ENCODE results near the gene RFK. TPM values are rescaled to one million over a fixed set of nuclear protein-coding genes. Genes with fewer than 3 reads are reported as not detected.

The RFK gene
- total and polyA plus RNA-seq, 7 donors, result 12.9 to 145 (median 23.5) TPM

- WGBS, 2 donors, result 77 to 82% methylated on average over 5 of the region's 5 CpGs
- intact Hi-C loops (cut with DNase I), result no loop called here
- no peaks in the 10 kb centered on the region for H3K36me3 ChIP-seq
- H3K4me3 ChIP-seq, result no peak overlapping the region
- TF ChIP-seq POLR2AphosphoS5 (IDR thresholded peaks at IDR 0.05) (no peak), CTCF (IDR thresholded peaks at IDR 0.05) (no peak), POLR2A (IDR thresholded peaks at IDR 0.05) (no peak), EP300 (IDR thresholded peaks at IDR 0.05) (no peak)
- H3K9me3 ChIP-seq, result no peaks in the 10 kb centered on the region
- no peaks in the 10 kb centered on the region for H3K4me1 ChIP-seq
- DNase-seq, result no peak
- no peak overlapping the region for H3K27ac ChIP-seq
- no peaks in the 10 kb centered on the region for H3K27me3 ChIP-seq
These were observed 40.9 kb downstream of the RFK start for GRCh38 chr9:76353280-76353679.

- Histone ChIP-seq H3K27me3 (no peaks in the 10 kb centered on the region), H3K27ac (no peak overlapping the region), H3K36me3 (no peaks in the 10 kb centered on the region), H3K4me3 (no peak overlapping the region), H3K4me1 (no peaks in the 10 kb centered on the region), H3K9me3 (no peaks in the 10 kb centered on the region)
- 58 to 72% methylated on average over 4 of the region's 4 CpGs for WGBS, 2 donors
- TF ChIP-seq POLR2AphosphoS5 (IDR thresholded peaks at IDR 0.05), result no peak
- no peak for TF ChIP-seq CTCF (IDR thresholded peaks at IDR 0.05)
- no peak for TF ChIP-seq EP300 (IDR thresholded peaks at IDR 0.05)
- TF ChIP-seq POLR2A (IDR thresholded peaks at IDR 0.05), result no peak
- DNase-seq, result no peak
- intact Hi-C loops (cut with DNase I), result no loop called here
These were observed 42.1 kb downstream of the RFK start for GRCh38 chr9:76352026-76352620.

- WGBS, 2 donors, result 55 to 60% methylated on average over 3 of the region's 3 CpGs
- no peak overlapping the region for H3K4me3 ChIP-seq
- no peaks in the 10 kb centered on the region for H3K36me3 ChIP-seq
- H3K27ac ChIP-seq, result no peak overlapping the region
- TF ChIP-seq CTCF (IDR thresholded peaks at IDR 0.05), result no peak
- TF ChIP-seq POLR2A (IDR thresholded peaks at IDR 0.05), result no peak
- TF ChIP-seq EP300 (IDR thresholded peaks at IDR 0.05), result no peak
- TF ChIP-seq POLR2AphosphoS5 (IDR thresholded peaks at IDR 0.05), result no peak
- no peaks in the 10 kb centered on the region for H3K4me1 ChIP-seq
- intact Hi-C loops (cut with DNase I), result no loop called here
- no peaks in the 10 kb centered on the region for H3K9me3 ChIP-seq
- no peaks in the 10 kb centered on the region for H3K27me3 ChIP-seq
- no peak for DNase-seq
These were observed 43.2 kb downstream of the RFK start for GRCh38 chr9:76351006-76351405.

- Histone ChIP-seq H3K4me1 (no peaks in the 10 kb centered on the region), H3K36me3 (no peaks in the 10 kb centered on the region), H3K9me3 (no peaks in the 10 kb centered on the region), H3K27ac (no peak overlapping the region), H3K27me3 (no peaks in the 10 kb centered on the region), H3K4me3 (no peak overlapping the region)
- no peak for TF ChIP-seq EP300 (IDR thresholded peaks at IDR 0.05)
- TF ChIP-seq POLR2AphosphoS5 (IDR thresholded peaks at IDR 0.05), result no peak
- TF ChIP-seq POLR2A (IDR thresholded peaks at IDR 0.05), result no peak
- TF ChIP-seq CTCF (IDR thresholded peaks at IDR 0.05), result no peak
- DNase-seq, result no peak
- intact Hi-C loops (cut with DNase I), result no loop called here
- 76 to 91% methylated on average over 1 of the region's 1 CpG for WGBS, 2 donors
These were observed 44.4 kb downstream of the RFK start for GRCh38 chr9:76349865-76350264.

GRCh38 chr9:76342858-76343257 lies 51.4 kb downstream of the RFK start:
- Histone ChIP-seq H3K36me3 (no peaks in the 10 kb centered on the region), H3K9me3 (no peaks in the 10 kb centered on the region), H3K27ac (no peak overlapping the region), H3K4me3 (no peak overlapping the region), H3K27me3 (no peaks in the 10 kb centered on the region), H3K4me1 (no peaks in the 10 kb centered on the region)
- 94 to 96% methylated on average over 2 of the region's 2 CpGs for WGBS, 2 donors
- no peak for DNase-seq
- TF ChIP-seq POLR2AphosphoS5 (IDR thresholded peaks at IDR 0.05), result no peak
- TF ChIP-seq POLR2A (IDR thresholded peaks at IDR 0.05), result no peak
- no peak for TF ChIP-seq EP300 (IDR thresholded peaks at IDR 0.05)
- TF ChIP-seq CTCF (IDR thresholded peaks at IDR 0.05), result no peak
- intact Hi-C loops (cut with DNase I), result no loop called here

Measured in sigmoid colon (tissue), 7 donors.